ENCODE data around the gene KRT12. TPM values are rescaled to one million over a fixed set of nuclear protein-coding genes. Genes with fewer than 3 reads are reported as not detected.

Gene KRT12
- total and polyA plus RNA-seq, 2 donors from 2014 or later = not detected

DNA sequence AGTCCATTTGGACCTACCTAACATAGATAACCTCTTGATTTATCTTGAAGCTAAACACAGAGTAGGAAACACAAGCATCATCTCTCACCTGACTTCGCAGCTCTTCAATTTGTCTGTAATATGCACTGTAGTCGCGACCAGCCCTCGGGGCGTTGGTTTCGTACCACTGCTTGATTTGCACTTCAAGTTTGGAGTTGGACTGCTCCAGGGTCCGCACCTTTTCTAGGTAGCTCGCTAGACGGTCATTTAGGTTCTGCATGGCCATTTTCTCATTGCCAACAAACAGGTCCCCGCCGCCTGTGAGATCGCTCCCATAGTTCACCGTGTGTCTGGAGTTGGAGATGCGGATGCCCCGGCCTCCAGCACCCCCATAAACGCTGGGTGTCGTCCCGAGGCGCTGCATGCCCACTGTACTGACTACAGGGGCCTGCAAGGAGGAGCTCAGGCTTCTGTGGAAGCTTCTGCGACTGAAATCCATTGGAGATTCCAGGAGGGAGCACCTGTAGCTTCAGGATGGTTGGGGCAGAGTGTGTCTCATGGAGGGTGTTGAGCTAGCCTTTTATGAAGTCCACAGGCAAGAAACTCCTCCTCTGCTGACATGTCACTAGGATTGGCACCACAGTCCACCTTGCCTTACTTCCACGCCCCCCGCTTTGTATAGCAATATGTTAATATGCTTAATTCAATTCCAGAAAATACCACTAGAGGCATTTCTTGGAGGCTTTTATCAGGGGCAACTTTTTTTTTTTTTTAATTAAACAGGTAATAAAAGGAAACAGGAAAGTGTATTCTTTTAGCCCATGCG, 17.9 kb upstream of the KRT12 start, which contains the start of gene KRT20:
TSS of gene KRT20 (minus strand) at position 535 of the 805 bp plus-strand sequence. CDS start at position 478, 57 bp downstream.
- Histone ChIP-seq H3K27ac (ENCODE audit: low read depth in 2 of 2, low read length in 2 of 2) (no peak within 1 kb of the TSS), H3K36me3 (ENCODE audit: control insufficient read depth in 2 of 3, insufficient read depth in 3 of 3, low read length in 3 of 3) (no peaks in the 10 kb centered on the region), H3K4me1 (ENCODE audit: control insufficient read depth in 2 of 3, insufficient read depth in 2 of 3, low read depth in 1 of 3, low read length in 3 of 3) (no peaks in the 10 kb centered on the region), H3K27me3 (ENCODE audit: control insufficient read depth, insufficient read depth, low read length) (no peaks in the 10 kb centered on the region), H3K9me3 (ENCODE audit: control insufficient read depth in 2 of 3, insufficient read depth in 1 of 3, low read length in 3 of 3) (no peaks in the 10 kb centered on the region), H3K4me3 (ENCODE audit: low read length in 3 of 3) (no peak within 1 kb of the TSS), H3K9ac (ENCODE audit: low read length in 3 of 3) (no peak within 1 kb of the TSS)
- no peak for TF ChIP-seq CTCF (IDR thresholded peaks at IDR 0.05; ENCODE audit: borderline replicate concordance, extremely low read depth, insufficient read depth)
- no peak for FAIRE-seq
- intact Hi-C loops (cut with DNase I) = no loop called here
- no peak for DNase-seq

DNA sequence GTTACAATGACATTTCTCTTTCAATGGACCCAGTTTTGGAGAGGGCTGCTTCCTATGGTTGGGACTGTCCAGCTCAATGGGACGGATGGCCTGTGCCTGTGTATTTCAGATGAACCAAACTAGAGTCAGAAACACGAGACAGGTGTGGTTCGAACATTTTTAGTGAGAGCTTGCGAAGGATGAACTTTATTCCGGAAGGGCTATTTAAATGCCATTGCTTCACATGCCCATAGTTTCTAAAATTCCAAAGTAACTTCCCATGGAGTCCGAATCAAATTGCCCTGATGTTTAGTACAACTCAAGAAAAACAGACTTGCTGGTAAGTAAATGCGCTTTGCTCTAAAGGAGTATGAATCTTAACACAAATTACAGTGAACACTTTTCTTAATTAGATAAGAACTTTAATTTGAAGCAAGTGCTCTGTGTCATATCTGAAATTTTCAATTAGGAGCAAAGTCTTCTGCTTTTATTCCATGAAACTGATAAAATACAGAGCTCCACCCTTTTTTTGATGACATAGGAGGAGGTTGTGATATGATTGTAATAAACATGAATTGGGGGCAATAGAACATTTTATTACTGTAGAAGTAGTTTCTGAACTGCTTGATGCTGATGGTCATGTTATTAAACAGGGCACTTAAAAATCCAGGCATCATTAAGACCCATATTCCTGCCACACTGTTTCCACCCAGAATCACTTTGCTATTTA, 16.8 kb upstream of the KRT12 start:
- Histone ChIP-seq H3K9ac (ENCODE audit: low read length in 3 of 3) (no peak overlapping the region), H3K27ac (ENCODE audit: low read depth in 2 of 2, low read length in 2 of 2) (no peak overlapping the region), H3K27me3 (ENCODE audit: control insufficient read depth, insufficient read depth, low read length) (no peaks in the 10 kb centered on the region), H3K36me3 (ENCODE audit: control insufficient read depth in 2 of 3, insufficient read depth in 3 of 3, low read length in 3 of 3) (no peaks in the 10 kb centered on the region), H3K4me3 (ENCODE audit: low read length in 3 of 3) (no peak overlapping the region), H3K9me3 (ENCODE audit: control insufficient read depth in 2 of 3, insufficient read depth in 1 of 3, low read length in 3 of 3) (no peaks in the 10 kb centered on the region), H3K4me1 (ENCODE audit: control insufficient read depth in 2 of 3, insufficient read depth in 2 of 3, low read depth in 1 of 3, low read length in 3 of 3) (no peaks in the 10 kb centered on the region)
- no peak for TF ChIP-seq CTCF (IDR thresholded peaks at IDR 0.05; ENCODE audit: borderline replicate concordance, extremely low read depth, insufficient read depth)
- FAIRE-seq (no peak), DNase-seq (no peak)
- intact Hi-C loops (cut with DNase I) = no loop called here

DNA sequence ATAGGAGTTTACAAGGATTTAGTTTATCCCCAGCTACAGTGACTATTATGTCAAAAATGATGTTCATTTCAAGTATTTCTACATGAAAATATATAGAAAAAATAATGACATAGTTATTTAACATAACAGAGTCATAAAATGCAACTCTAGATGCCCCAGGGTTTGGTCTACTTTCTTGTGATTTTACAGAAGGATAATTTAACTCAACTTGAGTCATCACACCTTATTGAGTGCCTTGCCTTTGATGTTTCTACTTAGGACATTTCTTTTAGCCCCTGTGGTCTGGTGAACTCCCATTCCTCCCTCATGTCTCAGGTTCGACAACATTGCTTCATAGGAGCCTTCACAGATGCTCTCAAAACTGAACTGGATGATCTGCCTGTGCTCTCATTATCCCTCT, 16.0 kb upstream of the KRT12 start:
- H3K4me3 ChIP-seq (ENCODE audit: low read length in 3 of 3) = no peak overlapping the region
- no peak for FAIRE-seq
- no peak for DNase-seq
- no peaks in the 10 kb centered on the region for H3K9me3 ChIP-seq (ENCODE audit: control insufficient read depth in 2 of 3, insufficient read depth in 1 of 3, low read length in 3 of 3)
- no peak overlapping the region for H3K27ac ChIP-seq (ENCODE audit: low read depth in 2 of 2, low read length in 2 of 2)
- TF ChIP-seq CTCF (IDR thresholded peaks at IDR 0.05; ENCODE audit: borderline replicate concordance, extremely low read depth, insufficient read depth) = no peak
- intact Hi-C loops (cut with DNase I) = no loop called here
- no peak overlapping the region for H3K9ac ChIP-seq (ENCODE audit: low read length in 3 of 3)
- no peaks in the 10 kb centered on the region for H3K36me3 ChIP-seq (ENCODE audit: control insufficient read depth in 2 of 3, insufficient read depth in 3 of 3, low read length in 3 of 3)
- H3K4me1 ChIP-seq (ENCODE audit: control insufficient read depth in 2 of 3, insufficient read depth in 2 of 3, low read depth in 1 of 3, low read length in 3 of 3) = no peaks in the 10 kb centered on the region
- H3K27me3 ChIP-seq (ENCODE audit: control insufficient read depth, insufficient read depth, low read length) = no peaks in the 10 kb centered on the region
